ENCODE results near the gene GTF2H4.

GTF2H4 gene

GRCh38 chr6:30884521-30885480, 23.2 kb upstream of the GTF2H4 start:
- peak overlapping the region; percentile 86 for H2AFZ ChIP-seq (ENCODE audit: low read length)
- H3K27me3 ChIP-seq (ENCODE audit: insufficient read depth, low read length, poor library complexity, severe bottlenecking), result peaks cover 14% of the 10 kb centered on the region
- H3K9ac ChIP-seq (ENCODE audit: low read depth, low read length, poor library complexity, severe bottlenecking), result peak overlapping the region; percentile 54

DNA sequence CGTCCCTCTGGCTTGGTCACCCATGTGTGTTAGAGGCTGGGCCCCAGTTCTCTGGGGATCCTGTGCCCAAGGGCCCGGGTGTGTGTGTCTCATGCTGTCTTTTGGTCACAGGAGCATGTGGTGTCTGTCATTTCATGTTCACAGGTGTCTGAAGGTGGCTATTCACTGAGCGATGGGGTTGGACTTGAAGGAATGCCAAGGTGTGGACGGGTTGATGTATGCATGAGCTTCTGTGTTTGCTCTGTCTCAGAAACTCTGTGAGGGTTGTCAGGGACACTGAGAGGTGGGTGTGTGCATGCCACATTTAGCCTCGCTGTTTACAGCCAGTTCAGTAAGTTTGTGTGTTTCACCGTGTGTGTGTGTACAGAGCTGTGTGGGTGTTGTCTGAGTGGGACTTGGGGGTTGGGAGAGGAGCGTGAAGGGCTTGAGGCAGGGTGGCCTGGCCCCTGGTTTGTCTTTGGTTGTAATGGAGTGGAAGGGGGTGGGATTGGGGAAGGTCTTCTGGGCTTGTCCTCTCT, 22.5 kb upstream of the GTF2H4 start:
- Histone ChIP-seq H3K4me3 (ENCODE audit: low read length, poor library complexity, severe bottlenecking) (no peak overlapping the region), H4K20me1 (ENCODE audit: insufficient read depth, low read length, poor library complexity, severe bottlenecking) (no peaks in the 10 kb centered on the region), H3K9me3 (ENCODE audit: insufficient read depth, low read depth, low read length) (no peaks in the 10 kb centered on the region), H3K79me2 (ENCODE audit: insufficient read depth, low read length) (no peaks in the 10 kb centered on the region), H3K27me3 (ENCODE audit: insufficient read depth, low read length, poor library complexity, severe bottlenecking) (peaks cover 14% of the 10 kb centered on the region), H2AFZ (ENCODE audit: low read length) (no peak overlapping the region), H3F3A (ENCODE audit: low read depth) (no peaks in the 10 kb centered on the region), H3K9me2 (replicated peaks; ENCODE audit: low read depth, low read length) (no peaks in the 10 kb centered on the region), H3K9ac (ENCODE audit: low read depth, low read length, poor library complexity, severe bottlenecking) (no peak overlapping the region), H3K4me2 (ENCODE audit: low read depth, low read length, poor library complexity, severe bottlenecking) (peak overlapping the region; percentile 85), H3K36me3 (ENCODE audit: insufficient read depth, low read length) (no peaks in the 10 kb centered on the region), H3K4me1 (ENCODE audit: insufficient read depth, low read length, poor library complexity, severe bottlenecking) (no peaks in the 10 kb centered on the region)
- TF ChIP-seq, protein P1, sequence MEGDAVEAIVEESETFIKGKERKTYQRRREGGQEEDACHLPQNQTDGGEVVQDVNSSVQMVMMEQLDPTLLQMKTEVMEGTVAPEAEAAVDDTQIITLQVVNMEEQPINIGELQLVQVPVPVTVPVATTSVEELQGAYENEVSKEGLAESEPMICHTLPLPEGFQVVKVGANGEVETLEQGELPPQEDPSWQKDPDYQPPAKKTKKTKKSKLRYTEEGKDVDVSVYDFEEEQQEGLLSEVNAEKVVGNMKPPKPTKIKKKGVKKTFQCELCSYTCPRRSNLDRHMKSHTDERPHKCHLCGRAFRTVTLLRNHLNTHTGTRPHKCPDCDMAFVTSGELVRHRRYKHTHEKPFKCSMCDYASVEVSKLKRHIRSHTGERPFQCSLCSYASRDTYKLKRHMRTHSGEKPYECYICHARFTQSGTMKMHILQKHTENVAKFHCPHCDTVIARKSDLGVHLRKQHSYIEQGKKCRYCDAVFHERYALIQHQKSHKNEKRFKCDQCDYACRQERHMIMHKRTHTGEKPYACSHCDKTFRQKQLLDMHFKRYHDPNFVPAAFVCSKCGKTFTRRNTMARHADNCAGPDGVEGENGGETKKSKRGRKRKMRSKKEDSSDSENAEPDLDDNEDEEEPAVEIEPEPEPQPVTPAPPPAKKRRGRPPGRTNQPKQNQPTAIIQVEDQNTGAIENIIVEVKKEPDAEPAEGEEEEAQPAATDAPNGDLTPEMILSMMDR (conservative IDR thresholded peaks at IDR 0.05; ENCODE audit: low read length), result no peak
- no peak for TF ChIP-seq EZH2phosphoT487 (IDR thresholded peaks at IDR 0.05; ENCODE audit: borderline replicate concordance)

More at GRCh38 chr6:30884521-30885480, 23.2 kb upstream of the GTF2H4 start:
- TF ChIP-seq, protein P1 (conservative IDR thresholded peaks at IDR 0.05; ENCODE audit: low read length), result no peak
- no peak for TF ChIP-seq EZH2phosphoT487 (IDR thresholded peaks at IDR 0.05; ENCODE audit: borderline replicate concordance)
- Histone ChIP-seq H3K4me3 (ENCODE audit: low read length, poor library complexity, severe bottlenecking) (peak overlapping the region; percentile 68), H3K9me2 (replicated peaks; ENCODE audit: low read depth, low read length) (no peaks in the 10 kb centered on the region), H3K36me3 (ENCODE audit: insufficient read depth, low read length) (no peaks in the 10 kb centered on the region), H3K79me2 (ENCODE audit: insufficient read depth, low read length) (no peaks in the 10 kb centered on the region), H3K4me2 (ENCODE audit: low read depth, low read length, poor library complexity, severe bottlenecking) (peak overlapping the region; percentile 85), H3K9me3 (ENCODE audit: insufficient read depth, low read depth, low read length) (no peaks in the 10 kb centered on the region), H4K20me1 (ENCODE audit: insufficient read depth, low read length, poor library complexity, severe bottlenecking) (no peaks in the 10 kb centered on the region), H3F3A (ENCODE audit: low read depth) (no peaks in the 10 kb centered on the region), H3K4me1 (ENCODE audit: insufficient read depth, low read length, poor library complexity, severe bottlenecking) (no peaks in the 10 kb centered on the region)

DNA sequence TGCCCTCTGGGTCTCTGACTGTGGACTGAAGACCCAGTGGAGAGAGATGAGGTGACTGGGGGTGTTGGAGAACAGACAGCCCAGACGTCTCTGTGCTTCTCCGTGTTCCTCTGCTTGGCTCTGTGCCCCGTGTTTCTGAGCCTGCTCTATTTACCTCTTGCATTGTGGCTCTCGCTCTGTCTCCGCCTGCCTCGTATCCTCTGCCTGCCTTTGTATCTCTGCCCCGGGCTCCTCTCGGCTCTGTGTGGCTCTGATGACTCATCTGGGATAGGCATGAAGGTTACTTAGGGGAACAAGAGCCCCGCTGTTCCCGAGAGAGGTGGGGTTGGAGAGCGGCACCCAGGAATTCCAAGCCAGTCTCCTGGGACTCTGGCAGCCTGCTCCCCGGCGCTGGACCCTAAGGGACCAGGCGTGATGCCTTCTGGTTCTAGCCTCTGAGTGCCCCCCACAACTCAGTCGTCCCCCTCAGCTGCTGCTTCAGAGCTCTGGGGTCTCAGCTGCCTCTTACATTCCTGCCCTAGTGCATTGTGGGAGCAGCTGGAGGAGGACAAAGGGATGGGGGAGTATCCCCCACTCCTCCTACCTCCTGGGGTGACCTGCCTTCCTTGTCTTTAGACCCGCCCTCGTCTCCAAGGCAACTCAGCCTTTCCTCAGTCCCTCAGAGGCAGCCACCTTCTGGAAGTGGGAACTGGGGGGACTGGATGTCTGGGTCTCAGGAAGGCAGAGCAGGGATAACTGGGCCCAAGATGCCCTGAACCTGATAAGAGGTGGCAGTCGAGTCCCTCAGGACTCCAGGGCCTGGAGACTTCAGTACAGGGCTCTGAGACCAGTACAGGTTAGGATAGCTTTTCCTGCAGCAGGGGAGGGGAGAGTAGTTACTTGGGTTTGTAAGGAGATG, 21.8 kb upstream of the GTF2H4 start:
- no peaks in the 10 kb centered on the region for H3F3A ChIP-seq (ENCODE audit: low read depth)
- H3K9ac ChIP-seq (ENCODE audit: low read depth, low read length, poor library complexity, severe bottlenecking), result no peak overlapping the region
- H3K4me2 ChIP-seq (ENCODE audit: low read depth, low read length, poor library complexity, severe bottlenecking), result no peak overlapping the region
- TF ChIP-seq, protein P1 (conservative IDR thresholded peaks at IDR 0.05; ENCODE audit: low read length), result no peak
- no peak for TF ChIP-seq EZH2phosphoT487 (IDR thresholded peaks at IDR 0.05; ENCODE audit: borderline replicate concordance)
- no peak overlapping the region for H2AFZ ChIP-seq (ENCODE audit: low read length)
- H3K27me3 ChIP-seq (ENCODE audit: insufficient read depth, low read length, poor library complexity, severe bottlenecking), result peaks cover 14% of the 10 kb centered on the region
- no peaks in the 10 kb centered on the region for H3K79me2 ChIP-seq (ENCODE audit: insufficient read depth, low read length)
- no peaks in the 10 kb centered on the region for H3K9me3 ChIP-seq (ENCODE audit: insufficient read depth, low read depth, low read length)
- no peak overlapping the region for H3K4me3 ChIP-seq (ENCODE audit: low read length, poor library complexity, severe bottlenecking)
- no peaks in the 10 kb centered on the region for H3K36me3 ChIP-seq (ENCODE audit: insufficient read depth, low read length)
- H3K4me1 ChIP-seq (ENCODE audit: insufficient read depth, low read length, poor library complexity, severe bottlenecking), result no peaks in the 10 kb centered on the region
- H4K20me1 ChIP-seq (ENCODE audit: insufficient read depth, low read length, poor library complexity, severe bottlenecking), result no peaks in the 10 kb centered on the region
- H3K9me2 ChIP-seq (replicated peaks; ENCODE audit: low read depth, low read length), result no peaks in the 10 kb centered on the region

Measured in Loucy (cell line).